Mesendoderm (in vitro differentiated cells): ENCODE data around the gene C18orf63.
"Not testable (repeated sequence)": the region's sequence is repeated elsewhere in the genome, so short reads cannot be mapped to it uniquely, and the experiment has no call there.

Source experiments
- DNase-seq: peaks from one replicate; pipeline ENCODE4 v3.0.0; 2013
- H2AK5ac ChIP-seq: 2 replicates; pipeline ENCODE4 v1.6.1; 2013; ENCODE audit warnings: low read length, inconsistent platforms
- H2BK120ac ChIP-seq: 2 replicates; pipeline ENCODE4 v1.6.1; 2013; ENCODE audit warnings: low read depth, mild to moderate bottlenecking, low read length, moderate library complexity, mixed read lengths
- H2BK15ac ChIP-seq: replicated peaks from 2 replicates; pipeline ENCODE4 v1.6.1; 2013; ENCODE audit warnings: low read depth, mild to moderate bottlenecking, moderate library complexity
- H2BK5ac ChIP-seq: 2 replicates; pipeline ENCODE4 v1.6.1; 2013; ENCODE audit warnings: low read length, inconsistent platforms
- H3K18ac ChIP-seq: 2 replicates; pipeline ENCODE4 v1.6.1; 2013; ENCODE audit warnings: mild to moderate bottlenecking, low read length, mixed read lengths
- H3K23ac ChIP-seq: one replicate; pipeline ENCODE4 v1.6.1; 2013; ENCODE audit warnings: low read length
- H3K27ac ChIP-seq: 2 replicates; pipeline ENCODE4 v1.5.1; 2013; ENCODE audit warnings: low read depth, mild to moderate bottlenecking, inconsistent platforms, low read length, moderate library complexity
- H3K27me3 ChIP-seq: 2 replicates; pipeline ENCODE4 v1.6.1; 2013; ENCODE audit warnings: low read length, control low read depth, mild to moderate bottlenecking, inconsistent platforms; ENCODE audit not compliant: insufficient read depth, poor library complexity
- H3K36me3 ChIP-seq: 2 replicates; pipeline ENCODE4 v1.6.1; 2013; ENCODE audit warnings: low read length, inconsistent platforms; ENCODE audit not compliant: control insufficient read depth, insufficient read depth
- H3K4ac ChIP-seq: one replicate; pipeline ENCODE4 v1.6.1; 2013; ENCODE audit warnings: low read depth, mild to moderate bottlenecking, low read length, moderate library complexity
- H3K4me1 ChIP-seq: 2 replicates; pipeline ENCODE4 v1.6.1; 2013; ENCODE audit warnings: low read depth, low read length, inconsistent platforms; ENCODE audit not compliant: control insufficient read depth
- H3K4me2 ChIP-seq: 2 replicates; pipeline ENCODE4 v1.6.1; 2013; ENCODE audit warnings: low read length
- H3K4me3 ChIP-seq: 2 replicates; pipeline ENCODE4 v1.5.1; 2013; ENCODE audit warnings: mild to moderate bottlenecking, low read length
- H3K56ac ChIP-seq: one replicate; pipeline ENCODE4 v1.6.1; 2013; ENCODE audit warnings: low read length
- H3K79me1 ChIP-seq: 2 replicates; pipeline ENCODE4 v1.6.1; 2013; ENCODE audit warnings: low read length, inconsistent platforms
- H3K79me2 ChIP-seq: 2 replicates; pipeline ENCODE4 v1.6.1; 2013; ENCODE audit warnings: mild to moderate bottlenecking, low read length; ENCODE audit not compliant: control insufficient read depth, insufficient read depth
- H3K9ac ChIP-seq: 2 replicates; pipeline ENCODE4 v1.6.1; 2013; ENCODE audit warnings: low read length, inconsistent platforms
- H4K5ac ChIP-seq: one replicate; pipeline ENCODE4 v1.6.1; 2013; ENCODE audit warnings: low read length
- H4K8ac ChIP-seq: one replicate; pipeline ENCODE4 v1.6.1; 2013; ENCODE audit warnings: low read depth, mild to moderate bottlenecking, control low read depth, low read length, moderate library complexity
- WGBS: extraction: QIAGEN DNeasy Blood & Tissue Kit; methylation state at CpG from one replicate; pipeline ENCODE4 v1.1.7; 2013; ENCODE audit warnings: low lambda C conversion rate, missing lambda C conversion rate; ENCODE audit not compliant: insufficient coverage; ENCODE audit errors: extremely low coverage; 5-methylcytosine and 5-hydroxymethylcytosine counted together

Gene C18orf63

GRCh38 chr18:74316257-74317170 lies 875 bp downstream of the C18orf63 start:
- no peaks in the 10 kb centered on the region for H3K27me3 ChIP-seq
- no peak overlapping the region for H2BK5ac ChIP-seq
- H2AK5ac ChIP-seq: no peak overlapping the region
- H3K23ac ChIP-seq: no peak overlapping the region
- H3K27ac ChIP-seq: no peak overlapping the region
- no peak overlapping the region for H4K8ac ChIP-seq
- no peak overlapping the region for H3K56ac ChIP-seq
- H3K79me1 ChIP-seq: no peaks in the 10 kb centered on the region
- H2BK120ac ChIP-seq: no peak overlapping the region
- H3K4me2 ChIP-seq: no peak overlapping the region
- no peaks in the 10 kb centered on the region for H3K4me1 ChIP-seq
- no peak overlapping the region for H3K4me3 ChIP-seq
- H3K9ac ChIP-seq: no peak overlapping the region
- no CpG with 5 or more reads among the region's 29 CpGs for WGBS
- H3K79me2 ChIP-seq: no peaks in the 10 kb centered on the region
- no peak overlapping the region for H2BK15ac ChIP-seq
- no peak overlapping the region for H3K4ac ChIP-seq
- no peaks in the 10 kb centered on the region for H3K36me3 ChIP-seq
- H4K5ac ChIP-seq: no peak overlapping the region
- H3K18ac ChIP-seq: no peak overlapping the region
- peak; percentile 81 for DNase-seq

- peak overlapping the region; percentile 36 for H3K4ac ChIP-seq
- no peak overlapping the region for H4K5ac ChIP-seq
- no peaks in the 10 kb centered on the region for H3K36me3 ChIP-seq
- no peak overlapping the region for H3K9ac ChIP-seq
- no peak overlapping the region for H3K4me3 ChIP-seq
- H3K56ac ChIP-seq: no peak overlapping the region
- H2BK120ac ChIP-seq: peak overlapping the region; percentile 94
- no peak overlapping the region for H3K18ac ChIP-seq
- no peaks in the 10 kb centered on the region for H3K79me2 ChIP-seq
- no peak overlapping the region for H2BK5ac ChIP-seq
- no peak for DNase-seq
- H3K27ac ChIP-seq: no peak overlapping the region
- no peaks in the 10 kb centered on the region for H3K79me1 ChIP-seq
- WGBS: no CpG with 5 or more reads among the region's 2 CpGs
- H2AK5ac ChIP-seq: no peak overlapping the region
- H3K4me1 ChIP-seq: no peaks in the 10 kb centered on the region
- H4K8ac ChIP-seq: no peak overlapping the region
- no peak overlapping the region for H2BK15ac ChIP-seq
- no peaks in the 10 kb centered on the region for H3K27me3 ChIP-seq
- no peak overlapping the region for H3K4me2 ChIP-seq
- no peak overlapping the region for H3K23ac ChIP-seq
Measured at GRCh38 chr18:74326231-74326630, 10.6 kb downstream of the C18orf63 start.

- not testable (repeated sequence) for H3K18ac ChIP-seq, H3K56ac ChIP-seq, H3K79me2 ChIP-seq, H3K4me2 ChIP-seq, H3K27ac ChIP-seq, H2AK5ac ChIP-seq, DNase-seq, H2BK5ac ChIP-seq, H3K9ac ChIP-seq, H3K4me1 ChIP-seq, H3K4me3 ChIP-seq, H3K36me3 ChIP-seq, H2BK120ac ChIP-seq, H3K23ac ChIP-seq, H2BK15ac ChIP-seq, H4K5ac ChIP-seq, H3K4ac ChIP-seq, H3K27me3 ChIP-seq, H4K8ac ChIP-seq, H3K79me1 ChIP-seq
- no CpG with 5 or more reads among the region's 3 CpGs for WGBS
Measured at GRCh38 chr18:74326791-74327190, 11.2 kb downstream of the C18orf63 start.

- no CpG with 5 or more reads among the region's 2 CpGs for WGBS
Measured at GRCh38 chr18:74328206-74328605, 12.6 kb downstream of the C18orf63 start.

GRCh38 chr18:74329688-74330205 lies 14.1 kb downstream of the C18orf63 start:
- no peak for DNase-seq
- Histone ChIP-seq H3K4me2 (no peak overlapping the region), H3K9ac (no peak overlapping the region), H3K4me1 (no peaks in the 10 kb centered on the region), H3K4ac (no peak overlapping the region), H2BK15ac (no peak overlapping the region), H3K18ac (no peak overlapping the region), H2BK120ac (no peak overlapping the region), H4K8ac (no peak overlapping the region), H3K56ac (no peak overlapping the region), H3K27me3 (no peaks in the 10 kb centered on the region), H3K27ac (no peak overlapping the region), H3K79me1 (no peaks in the 10 kb centered on the region), H3K79me2 (no peaks in the 10 kb centered on the region), H3K4me3 (no peak overlapping the region), H4K5ac (no peak overlapping the region), H2BK5ac (no peak overlapping the region), H2AK5ac (no peak overlapping the region), H3K36me3 (no peaks in the 10 kb centered on the region), H3K23ac (no peak overlapping the region)
- no CpG with 5 or more reads among the region's 1 CpG for WGBS

More at GRCh38 chr18:74328206-74328605, 12.6 kb downstream of the C18orf63 start:
- Histone ChIP-seq H3K56ac (no peak overlapping the region), H3K4me3 (no peak overlapping the region), H3K79me2 (no peaks in the 10 kb centered on the region), H2AK5ac (no peak overlapping the region), H2BK120ac (no peak overlapping the region), H3K4ac (no peak overlapping the region), H3K36me3 (no peaks in the 10 kb centered on the region), H3K4me2 (no peak overlapping the region), H3K79me1 (no peaks in the 10 kb centered on the region), H4K5ac (no peak overlapping the region), H3K4me1 (no peaks in the 10 kb centered on the region), H2BK15ac (no peak overlapping the region), H3K18ac (no peak overlapping the region), H3K27ac (no peak overlapping the region), H3K9ac (no peak overlapping the region), H3K23ac (no peak overlapping the region), H4K8ac (no peak overlapping the region), H2BK5ac (no peak overlapping the region), H3K27me3 (no peaks in the 10 kb centered on the region)
- no peak for DNase-seq
